VCaP (cell line): Measurements from ENCODE around the gene PCDH17.

Source experiments
- H3K27ac ChIP-seq: fragments of 450-650 bp; 2 replicates; pipeline ENCODE4 v1.5.1; 2017
- CTCF ChIP-seq: fragments of 450-650 bp; conservative IDR thresholded peaks from 2 replicates; pipeline ENCODE4 v1.5.1; 2017; ENCODE audit warnings: mild to moderate bottlenecking, moderate library complexity

The PCDH17 gene

GRCh38 chr13:57637515-57637914 is 6.0 kb downstream of the PCDH17 start:
- TF ChIP-seq CTCF, result no peak
- H3K27ac ChIP-seq, result no peak overlapping the region

GRCh38 chr13:57638186-57638890 is 6.8 kb downstream of the PCDH17 start:
- no peak for TF ChIP-seq CTCF

GRCh38 chr13:57640607-57641006 is 9.1 kb downstream of the PCDH17 start:
- no peak overlapping the region for H3K27ac ChIP-seq
- TF ChIP-seq CTCF, result no peak

More at GRCh38 chr13:57638186-57638890, 6.8 kb downstream of the PCDH17 start:
- no peak overlapping the region for H3K27ac ChIP-seq

GRCh38 chr13:57641051-57641450 is 9.5 kb downstream of the PCDH17 start:
- TF ChIP-seq CTCF, result no peak
- H3K27ac ChIP-seq, result no peak overlapping the region

GRCh38 chr13:57644106-57644505 is 12.6 kb downstream of the PCDH17 start:
- H3K27ac ChIP-seq, result no peak overlapping the region
- no peak for TF ChIP-seq CTCF

GRCh38 chr13:57653229-57653989 is 21.9 kb downstream of the PCDH17 start:
- TF ChIP-seq CTCF, result no peak
- H3K27ac ChIP-seq, result no peak overlapping the region

- no peak overlapping the region for H3K27ac ChIP-seq
- TF ChIP-seq CTCF, result no peak
These were observed 33.9 kb downstream of the PCDH17 start for GRCh38 chr13:57665481-57665880.
